HepG2 (cell line): Measurements from ENCODE around the gene MSH3. TPM values are rescaled to one million over a fixed set of nuclear protein-coding genes. Genes with fewer than 3 reads are reported as not detected.

ENCODE experiments used
- ATAC-seq: fragments of 200-7000 bp; cut with Tn5 transposase; 3 replicates; pipeline ENCODE4 v1.9.1; 2020; ENCODE audit warnings: mild to moderate bottlenecking, moderate library complexity
- BruUV-seq: library from RNA; stranded (reverse); fragments of 400-500 nt; replicated peaks from 2 replicates; lab custom pipeline; 2021; lab: Mats Ljungman, UMichigan
- CTCF ChIA-PET: fragments of 300-600 bp; formaldehyde crosslinking; extraction: SDS; loops from one replicate; lab custom pipeline; 2021; ENCODE audit warnings: low total read pairs, inconsistent platforms, low intra/inter-chr PET ratio; lab: Yijun Ruan, JAX
- POLR2A ChIA-PET: fragments of 350-600 bp; sonication (Branson Sonifier 250); formaldehyde crosslinking; loops from one replicate; lab custom pipeline; 2020; ENCODE audit warnings: antibody characterized with exemption, inconsistent platforms; lab: Yijun Ruan, JAX
- DNase-seq: peaks from one replicate; pipeline ENCODE4 v3.0.0-alpha.2; 2015; ENCODE audit warnings: low spot score
- FAIRE-seq: peaks from 3 replicates; lab custom pipeline; 2011; peaks lifted over from hg19 to GRCh38; lab: Jason Lieb, UNC
- H2AFZ ChIP-seq: one replicate; pipeline ENCODE4 v1.6.1; 2011; ENCODE audit warnings: low read length, inconsistent platforms
- H3K27ac ChIP-seq: fragments of 300-600 bp; 3 replicates; pipeline ENCODE4 v1.8.0; 2011; ENCODE audit warnings: mixed run types, mild to moderate bottlenecking, mixed read lengths, low read length, inconsistent platforms; ENCODE audit not compliant: insufficient read depth; ENCODE audit errors: extremely low read length
- H3K27me3 ChIP-seq, 2 experiments: fragments of 200-600 bp in 1 of 2; 2 replicates in 1 of 2; 3 replicates in 1 of 2; pipeline versions ENCODE4 v1.6.0 to v1.8.0; 2011; ENCODE audit warnings: low read length in 2 of 2, mild to moderate bottlenecking in 2 of 2, moderate library complexity in 2 of 2, inconsistent platforms in 1 of 2; ENCODE audit not compliant: insufficient read depth in 2 of 2, control insufficient read depth in 1 of 2
- H3K36me3 ChIP-seq, 2 experiments: fragments of 200-600 bp in 1 of 2; replicated peaks in 1 of 2; 2 replicates in 1 of 2; 3 replicates in 1 of 2; pipeline versions ENCODE4 v1.5.1 to v1.8.0; 2011; ENCODE audit warnings: low read length in 2 of 2, inconsistent platforms in 1 of 2; ENCODE audit not compliant: insufficient read depth in 2 of 2, control insufficient read depth in 1 of 2
- H3K4me1 ChIP-seq: 2 replicates; pipeline ENCODE4 v1.5.1; 2012; ENCODE audit warnings: low read length, inconsistent platforms; ENCODE audit not compliant: insufficient read depth
- H3K4me2 ChIP-seq: 2 replicates; pipeline ENCODE4 v1.6.0; 2011; ENCODE audit warnings: low read depth, low read length, inconsistent platforms
- H3K4me3 ChIP-seq, 3 experiments: fragments of 200-600 bp in 1 of 3; sonication (generic), shearing (Covaris generic) in 1 of 3; replicated peaks in 1 of 3; 2 replicates each; pipeline ENCODE4 v1.5.1; 2011 to 2016; ENCODE audit warnings: low read length in 3 of 3, inconsistent platforms in 2 of 3, low read depth in 2 of 3, mild to moderate bottlenecking in 2 of 3, control low read depth in 1 of 3, mixed read lengths in 1 of 3; ENCODE audit not compliant: insufficient read depth in 1 of 3
- H3K79me2 ChIP-seq: one replicate; pipeline ENCODE4 v1.6.1; 2011; ENCODE audit warnings: low read length, inconsistent platforms; ENCODE audit not compliant: insufficient read depth
- H3K9ac ChIP-seq: 2 replicates; pipeline ENCODE4 v1.6.0; 2011; ENCODE audit warnings: mild to moderate bottlenecking, low read depth, low read length, inconsistent platforms; ENCODE audit not compliant: insufficient read depth
- H3K9me3 ChIP-seq: 2 replicates; pipeline ENCODE4 v1.5.1; 2012; ENCODE audit warnings: mild to moderate bottlenecking, low read length
- H4K20me1 ChIP-seq: 2 replicates; pipeline ENCODE4 v1.6.0; 2011; ENCODE audit warnings: inconsistent platforms, mild to moderate bottlenecking, low read length, moderate library complexity; ENCODE audit not compliant: insufficient read depth
- ATF7 ChIP-seq, 2 experiments: fragments of 450-650 bp in 1 of 2; sonication (generic) in 1 of 2; formaldehyde crosslinking in 1 of 2; IDR thresholded peaks; 2 replicates each; pipeline versions ENCODE4 v1.4.0 to v1.6.1; 2016 to 2020; ENCODE audit warnings: antibody characterized with exemption in 1 of 2, mild to moderate bottlenecking in 1 of 2, missing genetic modification reagents in 1 of 2
- CEBPB ChIP-seq: IDR thresholded peaks from 2 replicates; pipeline ENCODE4 v1.6.1; 2011; ENCODE audit warnings: low read depth, low read length, improper control_type of control experiment, borderline replicate concordance
- ZNF556 ChIP-seq: sonication (generic); formaldehyde crosslinking; IDR thresholded peaks from 2 replicates; pipeline ENCODE4 v1.4.0; 2020; ENCODE audit warnings: mild to moderate bottlenecking, missing genetic modification reagents, borderline replicate concordance
- whole genome bisulfite sequencing: methylation state at CpG from one replicate; pipeline ENCODE4 v1.1.6; 2017; ENCODE audit warnings: low lambda C conversion rate; 5-methylcytosine and 5-hydroxymethylcytosine counted together
- in situ Hi-C: cut with HindIII; loops from 2 replicates; pipeline ENCODE4 v1.10.0; 2017; ENCODE audit warnings: low pct_unique_long_range_greater_than_20kb; ENCODE audit not compliant: extremely low pct_ligation_motif_present
- intact Hi-C: fragments of 100-400 bp; cut with micrococcal nuclease; formaldehyde crosslinking; loops from one replicate; pipeline ENCODE4 v1.10.0; 2022; ENCODE audit not compliant: unreplicated experiment
- polyA plus RNA-seq, 8 experiments: library from polyadenylated mRNA; depleted of rRNA in 3 of 8; stranded (reverse) in 7 of 8; unstranded in 1 of 8; fragments of >200 nt; fragmentation: Illumina TruSeq in 4 of 8; extraction: Trizol in 4 of 8; gene quantifications; 2 replicates each; pipeline versions ENCODE4 v1.2.1 to v1.2.3, GENCODE V29; 2011 to 2016; ENCODE audit warnings: low read depth in 4 of 8, missing spikeins in 1 of 8, mixed read lengths in 1 of 8; ENCODE audit not compliant: insufficient read depth in 1 of 8
- total RNA-seq, 5 experiments: library from RNA; depleted of rRNA; stranded (reverse); fragments of >200 nt; fragmentation: Illumina TruSeq; extraction: Trizol; gene quantifications; 2 replicates each; pipeline ENCODE4 v1.2.3, GENCODE V29; 2016; ENCODE audit warnings: low read depth in 1 of 5
- TF ChIP-seq, protein P1 (sequence below): sonication (generic); formaldehyde crosslinking; IDR thresholded peaks from 2 replicates; pipeline ENCODE4 v1.4.0; 2020; ENCODE audit warnings: missing genetic modification reagents

The MSH3 gene
- total and polyA plus RNA-seq, 2 of the 13 experiments (the other 11 are each of a cell fraction or from before 2014, with no cell fraction given), result 4.0 to 16.4 TPM

DNA sequence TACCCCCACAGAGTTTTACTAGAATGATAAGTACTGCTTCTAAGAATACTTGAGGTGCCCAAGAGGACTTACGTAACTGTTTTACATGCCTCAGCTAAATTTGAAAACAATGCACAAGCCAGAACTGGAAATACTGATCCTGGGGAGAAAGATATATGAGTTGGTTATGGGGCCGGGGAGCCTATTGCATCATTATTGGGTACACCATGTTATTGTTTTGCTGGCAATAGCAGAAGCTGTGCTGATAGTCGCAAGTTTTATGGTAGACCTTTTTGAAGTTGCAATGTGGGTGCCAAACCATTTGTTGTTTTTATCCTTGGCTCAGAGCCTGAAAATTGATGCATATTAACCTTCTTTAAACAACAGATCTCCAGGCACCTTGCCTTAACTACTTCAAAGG lies 108.8 kb downstream of the MSH3 start:
- TF ChIP-seq ATF7 (IDR thresholded peaks at IDR 0.05) (peak; percentile 65; the same call in 1 of the 2 replicates), ATF7 (CRISPR knock-in tag; IDR thresholded peaks at IDR 0.05) (no peak), CEBPB (peak; percentile 20; the same call in 1 of the 2 replicates), ZNF556 (CRISPR knock-in tag) (no peak)
- TF ChIP-seq, protein P1, sequence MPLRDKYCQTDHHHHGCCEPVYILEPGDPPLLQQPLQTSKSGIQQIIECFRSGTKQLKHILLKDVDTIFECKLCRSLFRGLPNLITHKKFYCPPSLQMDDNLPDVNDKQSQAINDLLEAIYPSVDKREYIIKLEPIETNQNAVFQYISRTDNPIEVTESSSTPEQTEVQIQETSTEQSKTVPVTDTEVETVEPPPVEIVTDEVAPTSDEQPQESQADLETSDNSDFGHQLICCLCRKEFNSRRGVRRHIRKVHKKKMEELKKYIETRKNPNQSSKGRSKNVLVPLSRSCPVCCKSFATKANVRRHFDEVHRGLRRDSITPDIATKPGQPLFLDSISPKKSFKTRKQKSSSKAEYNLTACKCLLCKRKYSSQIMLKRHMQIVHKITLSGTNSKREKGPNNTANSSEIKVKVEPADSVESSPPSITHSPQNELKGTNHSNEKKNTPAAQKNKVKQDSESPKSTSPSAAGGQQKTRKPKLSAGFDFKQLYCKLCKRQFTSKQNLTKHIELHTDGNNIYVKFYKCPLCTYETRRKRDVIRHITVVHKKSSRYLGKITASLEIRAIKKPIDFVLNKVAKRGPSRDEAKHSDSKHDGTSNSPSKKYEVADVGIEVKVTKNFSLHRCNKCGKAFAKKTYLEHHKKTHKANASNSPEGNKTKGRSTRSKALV, result no peak
- TF ChIP-seq, all 625 proteins: peak for 2
- ATAC-seq, result no peak

More for the DNA sequence above, 108.8 kb downstream of the MSH3 start:
- Histone ChIP-seq H3K4me3 (no peak overlapping the region), H3K4me2 (no peak overlapping the region), H2AFZ (no peak overlapping the region), H3K27me3 (no peaks in the 10 kb centered on the region), H3K9ac (no peak overlapping the region), H3K9me3 (no peaks in the 10 kb centered on the region), H4K20me1 (no peaks in the 10 kb centered on the region; the same call in 1 of the 2 replicates), H3K79me2 (no peaks in the 10 kb centered on the region), H3K4me1 (no peaks in the 10 kb centered on the region), H3K36me3 (peaks cover 0 to 4% of the 10 kb centered on the region in 2 experiments; a peak in 1 of 5 replicates), H3K27ac (no peak overlapping the region)
- intact Hi-C loops, result no loop called here
- ChIA-PET POLR2A (no interaction called here), CTCF (no interaction called here)
- WGBS, result 83% methylated on average over 3 of the region's 3 CpGs
- DNase-seq (no peak), FAIRE-seq (no peak)
- in situ Hi-C loops, result no loop called here
- no TSS peak for BruUV-seq
